Measurements from ENCODE around the gene APP.

- TF ChIP-seq CTCF (IDR thresholded peaks at IDR 0.05; ENCODE audit: low read depth, low read length, poor library complexity, severe bottlenecking) (no peak), EZH2phosphoT487 (IDR thresholded peaks at IDR 0.05; ENCODE audit: borderline replicate concordance, low read length) (no peak)
Observed at GRCh38 chr21:25837533-25838265, 332.9 kb downstream of the APP start.

All from DOHH2 (cell line).